AG04450 (cell line): ENCODE measurements around the gene ZRANB3. TPM values are rescaled to one million over a fixed set of nuclear protein-coding genes. Genes with fewer than 3 reads are reported as not detected.
"Not testable (repeated sequence)": the region's sequence is repeated elsewhere in the genome, so short reads cannot be mapped to it uniquely, and the experiment has no call there.

ENCODE experiments used
- CTCF ChIA-PET: fragments of 300-600, 350-600 bp; formaldehyde crosslinking; extraction: SDS; loops from one replicate; lab custom pipeline; 2022; ENCODE audit warnings: antibody characterized with exemption, inconsistent platforms; lab: Charles Lee
- POLR2A ChIA-PET: fragments of 350-600 bp; formaldehyde crosslinking; extraction: SDS; loops from one replicate; lab custom pipeline; 2021; ENCODE audit warnings: antibody characterized with exemption, inconsistent platforms; lab: Yijun Ruan, JAX
- DNase-seq: peaks from one replicate; pipeline ENCODE4 v3.0.0-alpha.2; 2011; ENCODE audit warnings: low read depth, low spot score
- H3K27ac ChIP-seq: one replicate; pipeline ENCODE4 v1.5.1; 2012; ENCODE audit warnings: low read depth, low read length, control low read depth
- H3K27me3 ChIP-seq: one replicate; pipeline ENCODE4 v1.6.0; 2012; ENCODE audit warnings: low read length; ENCODE audit not compliant: control insufficient read depth, insufficient read depth
- H3K4me3 ChIP-seq: 2 replicates; pipeline ENCODE4 v1.5.1; 2011; ENCODE audit warnings: mild to moderate bottlenecking, low read depth, low read length, control low read depth
- H3K9me3 ChIP-seq: 2 replicates; pipeline ENCODE4 v1.5.1; 2012; ENCODE audit warnings: low read length; ENCODE audit not compliant: control insufficient read depth, insufficient read depth
- polyA plus RNA-seq: library from polyadenylated mRNA; depleted of rRNA; stranded (reverse); fragments of >200 nt; gene quantifications from 2 replicates; pipeline ENCODE4 v1.2.3, GENCODE V29; 2011
- TF ChIP-seq, protein P1 (sequence below): IDR thresholded peaks from 2 replicates; pipeline ENCODE4 v1.5.1; 2011; ENCODE audit warnings: low read depth, low read length, control low read depth, inconsistent platforms

The ZRANB3 gene
- polyA plus RNA-seq, 1 experiment, result 4.0 TPM

DNA sequence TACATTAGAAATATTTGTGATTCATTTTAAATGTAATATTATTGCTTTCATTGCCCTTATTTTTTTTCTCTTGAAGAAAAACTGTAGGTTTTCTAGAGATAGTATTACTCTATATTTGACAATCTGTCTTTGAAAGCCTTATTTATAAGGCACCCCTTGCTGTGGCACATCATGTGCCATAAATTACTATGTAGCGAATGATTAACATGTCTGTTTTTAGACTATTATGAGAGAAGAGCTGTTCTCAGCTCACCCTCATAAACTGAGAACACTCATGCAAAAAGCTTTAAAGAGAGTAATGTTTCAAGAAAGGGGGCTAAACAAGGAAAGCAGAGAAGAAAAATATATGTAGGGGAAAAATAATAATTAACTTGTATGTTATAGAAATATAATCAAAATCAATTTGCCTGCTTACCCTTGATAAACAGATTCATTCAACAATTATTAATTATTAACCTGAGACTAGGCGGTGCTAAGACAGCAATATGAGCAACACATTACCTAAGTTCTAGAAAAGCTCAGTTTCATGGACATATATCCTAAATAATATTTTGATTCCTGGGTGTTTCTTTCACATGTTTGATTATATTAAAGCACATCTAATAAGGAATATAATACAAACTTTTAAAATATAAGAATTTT is 409.9 kb downstream of the ZRANB3 start:
- Histone ChIP-seq H3K9me3 (no peaks in the 10 kb centered on the region), H3K27me3 (no peaks in the 10 kb centered on the region), H3K4me3 (no peak overlapping the region), H3K27ac (no peak overlapping the region)
- TF ChIP-seq, protein P1, sequence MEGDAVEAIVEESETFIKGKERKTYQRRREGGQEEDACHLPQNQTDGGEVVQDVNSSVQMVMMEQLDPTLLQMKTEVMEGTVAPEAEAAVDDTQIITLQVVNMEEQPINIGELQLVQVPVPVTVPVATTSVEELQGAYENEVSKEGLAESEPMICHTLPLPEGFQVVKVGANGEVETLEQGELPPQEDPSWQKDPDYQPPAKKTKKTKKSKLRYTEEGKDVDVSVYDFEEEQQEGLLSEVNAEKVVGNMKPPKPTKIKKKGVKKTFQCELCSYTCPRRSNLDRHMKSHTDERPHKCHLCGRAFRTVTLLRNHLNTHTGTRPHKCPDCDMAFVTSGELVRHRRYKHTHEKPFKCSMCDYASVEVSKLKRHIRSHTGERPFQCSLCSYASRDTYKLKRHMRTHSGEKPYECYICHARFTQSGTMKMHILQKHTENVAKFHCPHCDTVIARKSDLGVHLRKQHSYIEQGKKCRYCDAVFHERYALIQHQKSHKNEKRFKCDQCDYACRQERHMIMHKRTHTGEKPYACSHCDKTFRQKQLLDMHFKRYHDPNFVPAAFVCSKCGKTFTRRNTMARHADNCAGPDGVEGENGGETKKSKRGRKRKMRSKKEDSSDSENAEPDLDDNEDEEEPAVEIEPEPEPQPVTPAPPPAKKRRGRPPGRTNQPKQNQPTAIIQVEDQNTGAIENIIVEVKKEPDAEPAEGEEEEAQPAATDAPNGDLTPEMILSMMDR, result no peak
- DNase-seq, result no peak
- CTCF ChIA-PET, result no interaction called here
- POLR2A ChIA-PET, result no interaction called here

DNA sequence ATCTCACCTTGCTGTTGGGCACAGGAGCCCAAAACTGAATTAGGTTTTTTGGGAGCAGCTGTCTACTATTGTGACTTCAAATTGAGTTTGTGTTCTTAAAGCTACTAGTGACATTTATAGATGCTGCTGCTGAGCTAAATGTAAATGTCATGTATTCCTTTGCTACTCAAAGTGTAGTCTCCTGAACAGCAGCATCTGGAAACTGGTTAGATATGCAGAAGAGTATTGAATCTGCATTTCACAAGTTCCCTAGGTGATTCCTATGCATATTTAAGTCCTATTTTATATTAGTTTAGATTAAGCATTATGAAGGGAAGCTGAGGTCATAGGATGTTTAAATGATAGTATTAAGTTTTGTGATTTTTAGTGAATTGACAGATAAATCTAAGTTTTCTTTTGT is 411.4 kb downstream of the ZRANB3 start:
- no peak for DNase-seq
- H3K9me3 ChIP-seq, result no peaks in the 10 kb centered on the region
- no peak overlapping the region for H3K27ac ChIP-seq
- CTCF ChIA-PET, result interaction anchor here (1.0 kb wide), 1 partner anchor 130 kb away, joined by 3 read pairs; no protein-coding TSS in a partner anchor
- TF ChIP-seq, protein P1, result no peak
- POLR2A ChIA-PET, result no interaction called here
- H3K27me3 ChIP-seq, result no peaks in the 10 kb centered on the region
- no peak overlapping the region for H3K4me3 ChIP-seq

DNA sequence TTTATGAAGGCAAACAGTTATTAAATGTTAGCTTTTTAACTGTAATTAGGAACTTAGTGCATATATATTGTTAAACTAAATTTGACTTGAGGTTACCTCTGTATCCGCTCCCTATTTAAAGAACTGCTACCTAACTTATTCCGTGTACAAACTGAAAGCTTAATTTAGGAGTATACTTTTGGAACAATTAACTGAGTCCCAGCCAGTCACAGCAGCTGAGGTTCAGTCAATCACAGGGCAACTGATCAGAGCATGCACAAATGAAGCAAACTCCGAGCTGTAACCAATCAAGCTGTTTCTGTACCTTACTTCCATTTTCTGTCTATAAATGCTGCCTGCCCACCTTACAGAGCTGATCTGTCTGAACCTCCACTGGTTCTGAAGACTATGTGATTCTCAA is 417.7 kb downstream of the ZRANB3 start:
- H3K27me3 ChIP-seq, result no peaks in the 10 kb centered on the region
- no peak for DNase-seq
- CTCF ChIA-PET, result no interaction called here
- POLR2A ChIA-PET, result no interaction called here
- no peak overlapping the region for H3K4me3 ChIP-seq
- H3K9me3 ChIP-seq, result no peaks in the 10 kb centered on the region
- TF ChIP-seq, protein P1, result no peak
- no peak overlapping the region for H3K27ac ChIP-seq

DNA sequence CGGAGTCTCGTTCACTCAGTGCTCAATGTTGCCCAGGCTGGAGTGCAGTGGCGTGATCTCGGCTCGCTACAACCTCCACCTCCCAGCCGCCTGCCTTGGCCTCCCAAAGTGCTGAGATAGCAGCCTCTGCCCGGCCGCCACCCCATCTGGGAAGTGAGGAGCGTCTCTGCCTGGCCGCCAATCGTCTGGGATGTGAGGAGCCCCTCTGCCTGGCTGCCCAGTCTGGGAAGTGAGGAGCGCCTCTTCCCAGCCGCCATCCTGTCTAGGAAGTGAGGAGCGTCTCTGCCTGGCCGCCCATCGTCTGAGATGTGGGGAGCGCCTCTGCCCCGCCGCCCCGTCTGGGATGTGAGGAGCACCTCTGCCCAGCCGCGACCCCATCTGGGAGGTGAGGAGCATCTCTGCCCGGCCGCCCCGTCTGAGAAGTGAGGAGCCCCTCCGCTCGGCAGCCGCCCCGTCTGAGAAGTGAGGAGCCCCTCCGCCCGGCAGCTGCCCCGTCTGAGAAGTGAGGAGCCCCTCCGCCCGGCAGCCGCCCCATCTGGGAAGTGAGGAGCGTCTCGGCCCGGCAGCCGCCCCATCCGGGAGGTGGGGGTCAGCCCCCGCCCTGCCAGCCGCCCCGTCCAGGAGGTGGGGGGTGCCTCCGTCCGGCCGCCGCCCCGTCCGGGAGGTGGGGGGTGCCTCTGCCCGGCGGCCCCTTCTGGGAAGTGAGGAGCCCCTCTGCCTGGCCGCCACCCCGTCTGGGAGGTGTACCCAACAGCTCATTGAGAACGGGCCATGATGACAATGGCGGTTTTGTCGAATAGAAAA is 425.3 kb downstream of the ZRANB3 start:
- H3K4me3 ChIP-seq, H3K27me3 ChIP-seq, H3K9me3 ChIP-seq, H3K27ac ChIP-seq, DNase-seq, CTCF ChIA-PET, POLR2A ChIA-PET: not testable (repeated sequence)

DNA sequence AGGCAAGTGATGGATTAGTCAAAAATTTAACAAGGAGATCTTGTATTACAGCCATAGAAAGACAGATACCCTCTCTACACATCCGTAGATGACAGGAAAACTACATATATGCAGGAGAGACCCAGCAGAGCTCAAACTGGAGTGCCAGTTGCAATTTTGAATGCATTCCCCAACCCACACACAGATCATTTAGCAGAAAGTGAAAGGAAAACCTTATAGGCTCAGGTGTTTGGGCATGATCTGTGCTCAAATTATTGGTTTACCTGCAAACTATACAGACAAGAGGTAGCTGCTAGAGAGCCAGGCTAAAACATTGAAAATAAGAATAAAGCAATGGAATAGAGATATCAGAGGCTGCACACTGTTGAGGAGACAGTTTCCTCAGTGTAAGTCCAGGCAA is 427.2 kb downstream of the ZRANB3 start:
- TF ChIP-seq, protein P1, result no peak
- ChIA-PET CTCF (interaction anchor here (0.6 kb wide), 1 partner anchor 587 kb away, joined by 3 read pairs; no protein-coding TSS in a partner anchor), POLR2A (no interaction called here)
- H3K4me3 ChIP-seq, result no peak overlapping the region
- no peaks in the 10 kb centered on the region for H3K27me3 ChIP-seq
- DNase-seq, result no peak
- peaks cover 6% of the 10 kb centered on the region; the same call in 1 of the 2 replicates for H3K9me3 ChIP-seq
- H3K27ac ChIP-seq, result no peak overlapping the region
